Suprapubic skin (tissue), 4 donors: Measurements from ENCODE around the gene NLN. TPM values are rescaled to one million over a fixed set of nuclear protein-coding genes. Genes with fewer than 3 reads are reported as not detected.

Experiments used
- DNase-seq, 2 donors: peaks; one replicate each; pipeline ENCODE4 v3.0.0-alpha.2; 2019; ENCODE audit warnings: low spot score in 2 of 2
- H3K27ac ChIP-seq: fragments of 200-600 bp; sonication (generic); one replicate; pipeline ENCODE4 v1.5.1; 2019
- H3K27me3 ChIP-seq: fragments of 200-600 bp; sonication (generic); one replicate; pipeline ENCODE4 v1.5.1; 2019
- H3K36me3 ChIP-seq: fragments of 200-600 bp; sonication (generic); one replicate; pipeline ENCODE4 v1.5.1; 2019
- H3K4me1 ChIP-seq: fragments of 200-600 bp; sonication (generic); one replicate; pipeline ENCODE4 v1.5.1; 2019
- H3K4me3 ChIP-seq: fragments of 200-600 bp; sonication (generic); one replicate; pipeline ENCODE4 v1.5.1; 2019; ENCODE audit warnings: mild to moderate bottlenecking
- H3K9me3 ChIP-seq: fragments of 200-600 bp; sonication (generic); one replicate; pipeline ENCODE4 v1.5.1; 2019
- EP300 ChIP-seq: sonication (generic); formaldehyde crosslinking; IDR thresholded peaks from one replicate; pipeline ENCODE4 v1.6.1; 2017; ENCODE audit warnings: antibody characterized with exemption
- POLR2A ChIP-seq, 2 donors: fragments of 450-650 bp; IDR thresholded peaks; one replicate each; pipeline ENCODE4 v1.6.1; 2017; ENCODE audit warnings: antibody characterized with exemption in 2 of 2, mild to moderate bottlenecking in 2 of 2, moderate library complexity in 2 of 2
- POLR2AphosphoS5 ChIP-seq, 3 donors: sonication (generic); formaldehyde crosslinking; IDR thresholded peaks; one replicate each; pipeline ENCODE4 v1.6.1; 2017; ENCODE audit warnings: antibody characterized with exemption in 3 of 3
- WGBS: methylation state at CpG from one replicate; pipeline ENCODE4 v1.1.5; 2018; 5-methylcytosine and 5-hydroxymethylcytosine counted together
- total RNA-seq, 4 donors: library from RNA; depleted of rRNA; stranded (reverse); fragments of >200 nt; gene quantifications; one replicate each; pipeline ENCODE4 v1.1.0, GENCODE V29; 2016
- TF ChIP-seq, protein P1 (sequence below), 2 donors: fragments of 200-600 bp in 1 of 2; fragments of 450-650 bp in 1 of 2; sonication (generic) in 1 of 2; IDR thresholded peaks; one replicate each; pipeline ENCODE4 v1.5.1; 2016 to 2019; ENCODE audit warnings: antibody characterized with exemption in 2 of 2, mild to moderate bottlenecking in 1 of 2, moderate library complexity in 1 of 2

Gene NLN
- total RNA-seq, 4 donors from 2014 or later: 6.4 to 17.9 (median 14.0) TPM

DNA sequence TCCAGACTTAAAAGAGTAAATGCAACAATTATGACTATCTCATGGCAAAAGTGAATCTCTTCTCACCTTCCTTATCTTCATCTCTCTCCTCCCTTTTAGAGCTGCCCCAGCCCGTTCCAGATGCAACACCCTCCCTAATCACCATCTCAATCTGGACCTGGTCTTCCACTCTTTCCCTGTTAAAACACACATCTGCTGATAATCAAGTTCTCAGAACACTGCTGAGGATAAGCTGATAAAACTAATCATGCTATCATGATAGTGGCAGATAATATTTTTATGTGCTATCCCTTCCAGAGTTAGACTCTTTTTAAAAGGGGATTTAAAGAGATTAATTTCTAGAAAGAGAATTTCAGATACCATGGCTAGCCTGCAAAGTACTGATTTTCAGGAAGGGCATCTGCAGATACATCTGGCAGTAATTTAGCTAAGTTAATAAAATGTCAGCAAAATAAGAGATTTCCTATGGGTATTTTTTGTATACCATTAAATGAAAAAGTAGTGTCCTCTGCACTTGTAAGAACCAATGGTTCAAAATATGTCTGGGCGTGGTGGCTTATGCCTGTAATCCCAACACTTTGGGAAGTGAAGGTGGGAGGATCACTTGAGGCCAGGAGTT is 17.3 kb upstream of the NLN start:
- Histone ChIP-seq H3K27ac (no peak overlapping the region), H3K4me3 (no peak overlapping the region), H3K9me3 (no peaks in the 10 kb centered on the region), H3K36me3 (peaks cover under 1% of the 10 kb centered on the region), H3K4me1 (no peaks in the 10 kb centered on the region), H3K27me3 (no peaks in the 10 kb centered on the region)
- DNase-seq: no peak
- 71% methylated on average over 2 of the region's 2 CpGs for WGBS
- TF ChIP-seq EP300 (no peak), POLR2AphosphoS5 (IDR thresholded peaks at IDR 0.05) (no peak), POLR2A (IDR thresholded peaks at IDR 0.05) (no peak)
- TF ChIP-seq, protein P1, sequence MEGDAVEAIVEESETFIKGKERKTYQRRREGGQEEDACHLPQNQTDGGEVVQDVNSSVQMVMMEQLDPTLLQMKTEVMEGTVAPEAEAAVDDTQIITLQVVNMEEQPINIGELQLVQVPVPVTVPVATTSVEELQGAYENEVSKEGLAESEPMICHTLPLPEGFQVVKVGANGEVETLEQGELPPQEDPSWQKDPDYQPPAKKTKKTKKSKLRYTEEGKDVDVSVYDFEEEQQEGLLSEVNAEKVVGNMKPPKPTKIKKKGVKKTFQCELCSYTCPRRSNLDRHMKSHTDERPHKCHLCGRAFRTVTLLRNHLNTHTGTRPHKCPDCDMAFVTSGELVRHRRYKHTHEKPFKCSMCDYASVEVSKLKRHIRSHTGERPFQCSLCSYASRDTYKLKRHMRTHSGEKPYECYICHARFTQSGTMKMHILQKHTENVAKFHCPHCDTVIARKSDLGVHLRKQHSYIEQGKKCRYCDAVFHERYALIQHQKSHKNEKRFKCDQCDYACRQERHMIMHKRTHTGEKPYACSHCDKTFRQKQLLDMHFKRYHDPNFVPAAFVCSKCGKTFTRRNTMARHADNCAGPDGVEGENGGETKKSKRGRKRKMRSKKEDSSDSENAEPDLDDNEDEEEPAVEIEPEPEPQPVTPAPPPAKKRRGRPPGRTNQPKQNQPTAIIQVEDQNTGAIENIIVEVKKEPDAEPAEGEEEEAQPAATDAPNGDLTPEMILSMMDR (IDR thresholded peaks at IDR 0.05): no peak

DNA sequence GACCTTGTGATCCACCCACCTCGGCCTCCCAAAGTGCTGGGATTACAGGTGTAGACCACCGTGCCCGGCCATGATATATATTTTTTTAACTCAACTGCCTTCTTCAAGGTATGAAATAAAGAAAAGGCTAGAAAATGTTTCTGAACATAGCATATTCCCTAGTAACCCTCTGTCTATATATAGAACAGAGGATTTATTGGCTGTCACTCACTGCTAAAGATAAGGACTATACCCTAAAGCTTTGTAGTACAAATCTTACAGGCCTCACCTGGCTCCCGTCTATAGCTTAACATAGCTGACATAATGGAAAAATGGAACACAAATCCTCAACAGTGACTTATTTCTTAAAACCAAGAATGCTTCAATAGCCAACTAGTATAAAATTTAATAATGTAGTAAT is 14.3 kb upstream of the NLN start:
- 83% methylated on average over 4 of the region's 4 CpGs for WGBS
- Histone ChIP-seq H3K9me3 (no peaks in the 10 kb centered on the region), H3K27me3 (no peaks in the 10 kb centered on the region), H3K4me1 (no peaks in the 10 kb centered on the region), H3K4me3 (no peak overlapping the region), H3K36me3 (no peaks in the 10 kb centered on the region), H3K27ac (no peak overlapping the region)
- no peak for DNase-seq
- TF ChIP-seq POLR2AphosphoS5 (IDR thresholded peaks at IDR 0.05) (no peak), EP300 (no peak), POLR2A (IDR thresholded peaks at IDR 0.05) (no peak)
- TF ChIP-seq, protein P1 (IDR thresholded peaks at IDR 0.05): no peak

DNA sequence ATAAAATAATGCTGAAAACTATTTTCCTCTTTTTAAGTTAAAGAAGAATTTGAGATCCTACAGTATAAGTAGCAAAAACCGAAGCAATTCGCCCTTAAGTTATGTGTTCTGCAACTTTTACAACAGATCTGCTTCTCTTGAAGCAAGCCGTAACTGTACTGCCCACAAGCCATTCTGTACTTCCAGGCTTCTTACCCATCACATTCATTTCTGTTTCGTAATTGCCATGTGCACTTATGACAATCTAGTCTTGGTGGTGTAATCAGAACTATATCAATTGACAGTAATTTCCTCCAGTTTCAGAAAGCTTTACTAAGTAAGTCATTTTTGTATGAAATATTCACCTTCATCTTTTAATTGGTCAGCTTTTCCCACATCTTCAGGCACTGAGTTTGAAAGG is 13.9 kb upstream of the NLN start:
- H3K4me3 ChIP-seq: no peak overlapping the region
- DNase-seq: no peak
- 92% methylated on average over 4 of the region's 4 CpGs for WGBS
- no peak overlapping the region for H3K27ac ChIP-seq
- H3K27me3 ChIP-seq: no peaks in the 10 kb centered on the region
- no peaks in the 10 kb centered on the region for H3K36me3 ChIP-seq
- TF ChIP-seq POLR2A (IDR thresholded peaks at IDR 0.05) (no peak), POLR2AphosphoS5 (IDR thresholded peaks at IDR 0.05) (no peak), EP300 (no peak)
- TF ChIP-seq, protein P1 (IDR thresholded peaks at IDR 0.05): no peak
- H3K9me3 ChIP-seq: no peaks in the 10 kb centered on the region
- no peaks in the 10 kb centered on the region for H3K4me1 ChIP-seq

DNA sequence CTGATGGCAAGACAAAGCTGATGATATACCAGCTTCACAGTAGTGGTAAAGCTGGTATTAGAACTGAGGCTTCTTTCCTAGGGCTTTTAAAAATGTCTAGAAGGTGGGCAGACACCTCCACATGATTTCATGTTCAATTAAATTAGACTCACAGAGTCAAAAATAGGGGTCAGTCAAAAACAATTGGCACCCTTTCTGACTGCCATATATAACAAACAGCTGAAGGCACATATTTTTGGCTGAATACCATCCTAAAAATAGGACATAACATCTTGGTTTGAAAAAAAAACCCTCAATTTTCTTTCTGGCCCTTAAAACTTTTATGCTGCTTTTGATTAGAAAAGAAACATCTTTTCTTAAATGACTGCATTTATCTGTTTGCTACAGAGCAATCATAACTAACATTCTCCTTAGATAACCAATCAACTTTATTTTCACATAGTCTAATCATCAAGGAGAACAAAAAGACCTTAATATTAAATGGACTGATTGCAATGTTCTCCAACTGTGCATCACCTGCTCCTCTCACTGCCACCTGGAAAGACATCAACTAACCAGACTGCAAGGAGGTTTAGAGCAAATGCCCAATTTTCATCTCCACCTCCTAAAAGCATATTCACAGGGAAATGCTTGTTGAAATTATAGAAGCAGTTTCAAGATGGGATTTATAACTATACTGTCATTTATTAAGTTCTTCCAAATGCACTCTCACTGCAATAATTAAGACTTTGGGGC is 3.3 kb upstream of the NLN start:
- H3K27ac ChIP-seq: no peak overlapping the region
- no peaks in the 10 kb centered on the region for H3K36me3 ChIP-seq
- no peak for DNase-seq
- H3K4me1 ChIP-seq: peaks cover 20% of the 10 kb centered on the region
- no peaks in the 10 kb centered on the region for H3K9me3 ChIP-seq
- no peak overlapping the region for H3K4me3 ChIP-seq
- TF ChIP-seq POLR2A (IDR thresholded peaks at IDR 0.05) (no peak), EP300 (no peak), POLR2AphosphoS5 (IDR thresholded peaks at IDR 0.05) (no peak)
- TF ChIP-seq, protein P1 (IDR thresholded peaks at IDR 0.05): no peak
- H3K27me3 ChIP-seq: no peaks in the 10 kb centered on the region

DNA sequence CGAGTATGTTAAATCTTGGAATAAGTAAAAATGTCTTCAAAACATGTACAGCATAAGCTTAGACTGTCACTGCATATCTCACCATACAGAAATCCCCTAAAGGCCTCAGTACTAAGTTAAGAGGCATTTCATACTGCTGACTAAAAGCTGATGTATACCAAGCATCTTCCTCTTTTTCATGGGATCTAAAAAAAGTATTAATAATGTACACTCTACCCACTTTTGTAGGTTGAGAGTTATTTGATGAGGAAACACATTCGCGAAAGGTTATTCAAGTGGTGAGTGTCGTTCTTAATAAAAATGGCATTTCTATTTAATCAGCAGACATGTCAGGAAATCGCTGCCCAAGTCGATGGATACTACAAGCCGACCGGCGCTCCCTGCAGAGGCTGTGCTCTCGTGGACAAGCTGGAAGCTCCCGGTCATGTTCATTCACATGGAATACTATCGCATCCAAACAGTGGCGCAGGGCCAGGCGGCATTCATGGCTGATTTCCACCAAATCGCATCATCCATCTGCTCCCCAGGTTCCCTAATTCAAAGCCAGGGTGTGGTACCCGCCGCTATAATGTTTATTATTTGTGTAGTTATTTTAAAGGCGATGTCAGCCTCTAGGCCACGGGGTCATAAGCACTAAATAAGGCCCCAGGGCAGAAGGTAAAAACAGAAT is 820 bp upstream of the NLN start:
- peak overlapping the region; percentile 75 for H3K27ac ChIP-seq
- no peaks in the 10 kb centered on the region for H3K27me3 ChIP-seq
- DNase-seq: peak; percentile 79 to 81
- no peaks in the 10 kb centered on the region for H3K36me3 ChIP-seq
- 4% methylated on average over 19 of the region's 19 CpGs for WGBS
- H3K9me3 ChIP-seq: no peaks in the 10 kb centered on the region
- TF ChIP-seq POLR2A (IDR thresholded peaks at IDR 0.05): no peak
- TF ChIP-seq, protein P1 (IDR thresholded peaks at IDR 0.05): no peak
- TF ChIP-seq POLR2AphosphoS5 (IDR thresholded peaks at IDR 0.05): no peak
- TF ChIP-seq EP300: no peak
- H3K4me1 ChIP-seq: peaks cover 24% of the 10 kb centered on the region
- H3K4me3 ChIP-seq: peak overlapping the region; percentile 91
